ENCODE results near the gene AR. TPM values are rescaled to one million over a fixed set of nuclear protein-coding genes. Genes with fewer than 3 reads are reported as not detected.

Gene AR
- total and polyA plus RNA-seq, 7 donors, result 0.99 to 16.0 (median 7.3) TPM

GRCh38 chrX:67720344-67720743 lies 176.5 kb downstream of the AR start:
- no peaks in the 10 kb centered on the region for H3K9me3 ChIP-seq
- H3K36me3 ChIP-seq (ENCODE audit: insufficient read depth in 1 of 2, low read depth in 1 of 2), result no peaks in the 10 kb centered on the region
- H3K4me1 ChIP-seq, result peaks cover 3% of the 10 kb centered on the region
- intact Hi-C loops (cut with DNase I), result loop anchor here (5.0 to 10.0 kb wide), 3 partner anchors 62 to 424 kb away; no protein-coding TSS in a partner anchor
- no peak overlapping the region for H3K4me3 ChIP-seq
- H3K27ac ChIP-seq, result no peak overlapping the region
- ATAC-seq, result no peak
- no peak for TF ChIP-seq CTCF (IDR thresholded peaks at IDR 0.05)
- no peaks in the 10 kb centered on the region for H3K27me3 ChIP-seq (ENCODE audit: insufficient read depth in 3 of 3, low read length in 2 of 3)
- DNase-seq, result no peak

GRCh38 chrX:67721321-67721720 lies 177.5 kb downstream of the AR start:
- Histone ChIP-seq H3K9me3 (no peaks in the 10 kb centered on the region), H3K4me3 (no peak overlapping the region), H3K27me3 (ENCODE audit: insufficient read depth in 3 of 3, low read length in 2 of 3) (no peaks in the 10 kb centered on the region), H3K4me1 (peaks cover 6% of the 10 kb centered on the region), H3K36me3 (ENCODE audit: insufficient read depth in 1 of 2, low read depth in 1 of 2) (no peaks in the 10 kb centered on the region), H3K27ac (no peak overlapping the region)
- no peak for ATAC-seq
- no peak for DNase-seq
- 40 to 60% (median 55%) methylated on average over 1 of the region's 1 CpG for WGBS, 3 donors
- no peak for TF ChIP-seq CTCF (IDR thresholded peaks at IDR 0.05)
- intact Hi-C loops (cut with DNase I), result loop anchor here (5.0 to 10.0 kb wide), 3 partner anchors 61 to 423 kb away; no protein-coding TSS in a partner anchor

- intact Hi-C loops (cut with DNase I), result loop anchor here (5.0 to 10.0 kb wide), 3 partner anchors 59 to 421 kb away; no protein-coding TSS in a partner anchor
Measured at GRCh38 chrX:67723580-67724351, 179.9 kb downstream of the AR start.

GRCh38 chrX:67724359-67725110 lies 180.7 kb downstream of the AR start:
- 22 to 34% (median 26%) methylated on average over 5 of the region's 5 CpGs for WGBS, 3 donors
- Histone ChIP-seq H3K4me3 (no peak overlapping the region), H3K27me3 (ENCODE audit: insufficient read depth in 3 of 3, low read length in 2 of 3) (peaks cover 0 to 3% (median 0%) of the 10 kb centered on the region in 3 donors), H3K27ac (no peak overlapping the region), H3K9me3 (no peaks in the 10 kb centered on the region), H3K4me1 (peaks cover 12% of the 10 kb centered on the region), H3K36me3 (ENCODE audit: insufficient read depth in 1 of 2, low read depth in 1 of 2) (no peaks in the 10 kb centered on the region)
- intact Hi-C loops (cut with DNase I), result loop anchor here (5.0 to 10.0 kb wide), 4 partner anchors 53 to 420 kb away; no protein-coding TSS in a partner anchor
- peak; percentile 65 to 79 (median 76) for ATAC-seq
- peak in 1 of 2 donors; percentile 55 for DNase-seq
- peak; percentile 15 for TF ChIP-seq CTCF (IDR thresholded peaks at IDR 0.05)

More at GRCh38 chrX:67723580-67724351, 179.9 kb downstream of the AR start:
- Histone ChIP-seq H3K4me3 (no peak overlapping the region), H3K36me3 (ENCODE audit: insufficient read depth in 1 of 2, low read depth in 1 of 2) (no peaks in the 10 kb centered on the region), H3K27ac (no peak overlapping the region), H3K9me3 (no peaks in the 10 kb centered on the region), H3K4me1 (peaks cover 12% of the 10 kb centered on the region), H3K27me3 (ENCODE audit: insufficient read depth in 3 of 3, low read length in 2 of 3) (no peaks in the 10 kb centered on the region)
- TF ChIP-seq CTCF (IDR thresholded peaks at IDR 0.05), result no peak
- DNase-seq (no peak), ATAC-seq (peak in 2 of 4 donors; percentile 32 to 52)
- 43 to 49% (median 45%) methylated on average over 5 of the region's 5 CpGs for WGBS, 3 donors

All from psoas muscle (tissue), 8 donors.